Stimulated activated CD4-positive, alpha-beta T cell treated with anti-CD3 and anti-CD28 coated beads, Interleukin-12 subunit alpha, Interleukin-12 subunit beta, amount 100 ng/mL, for 4 hours (primary cell): ENCODE results near the gene DGKD.

ENCODE experiments used
- DNase-seq: peaks from one replicate; pipeline ENCODE4 v3.0.0-alpha.2; 2020

The DGKD gene

DNA sequence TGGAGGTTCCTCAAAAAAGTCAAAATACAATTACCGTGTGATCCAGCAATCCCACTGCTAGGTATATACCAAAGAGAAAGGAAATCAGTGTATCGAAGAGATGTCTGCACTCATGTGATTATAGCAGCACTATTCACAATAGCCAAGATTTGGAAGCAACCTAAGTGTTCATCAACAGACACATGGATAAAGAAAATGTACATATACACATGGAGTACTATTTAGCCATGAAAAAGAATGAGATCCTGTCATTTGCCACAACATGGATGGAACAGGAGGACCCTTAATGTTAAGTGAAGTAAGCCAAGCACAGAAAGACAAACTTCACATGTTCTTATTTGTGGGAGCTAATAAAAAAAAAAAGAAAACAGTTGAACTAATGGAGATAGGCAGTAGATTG, 78.7 kb downstream of the DGKD start:
- no peak for DNase-seq

DNA sequence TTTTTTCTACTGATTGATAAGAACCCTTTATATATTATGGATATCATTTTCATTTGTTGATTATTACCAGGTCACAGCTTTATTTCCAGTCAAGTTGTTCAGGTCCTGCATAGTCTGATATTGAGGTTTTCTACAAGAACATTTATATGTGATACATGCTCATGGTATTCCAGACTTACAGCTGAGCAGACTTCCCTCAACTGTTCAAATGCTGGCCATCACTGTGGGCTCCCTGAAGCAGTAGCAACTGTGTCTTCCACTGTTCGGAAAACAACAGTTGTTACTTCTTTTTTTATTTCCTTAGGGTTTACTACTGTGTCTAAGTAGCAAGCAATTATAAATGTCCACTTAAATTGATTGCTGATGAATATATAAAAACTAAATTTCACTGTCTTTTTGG, 79.5 kb downstream of the DGKD start:
- DNase-seq: no peak

GRCh38 chr2:233434666-233435330, 80.5 kb downstream of the DGKD start:
- DNase-seq: no peak

DNA sequence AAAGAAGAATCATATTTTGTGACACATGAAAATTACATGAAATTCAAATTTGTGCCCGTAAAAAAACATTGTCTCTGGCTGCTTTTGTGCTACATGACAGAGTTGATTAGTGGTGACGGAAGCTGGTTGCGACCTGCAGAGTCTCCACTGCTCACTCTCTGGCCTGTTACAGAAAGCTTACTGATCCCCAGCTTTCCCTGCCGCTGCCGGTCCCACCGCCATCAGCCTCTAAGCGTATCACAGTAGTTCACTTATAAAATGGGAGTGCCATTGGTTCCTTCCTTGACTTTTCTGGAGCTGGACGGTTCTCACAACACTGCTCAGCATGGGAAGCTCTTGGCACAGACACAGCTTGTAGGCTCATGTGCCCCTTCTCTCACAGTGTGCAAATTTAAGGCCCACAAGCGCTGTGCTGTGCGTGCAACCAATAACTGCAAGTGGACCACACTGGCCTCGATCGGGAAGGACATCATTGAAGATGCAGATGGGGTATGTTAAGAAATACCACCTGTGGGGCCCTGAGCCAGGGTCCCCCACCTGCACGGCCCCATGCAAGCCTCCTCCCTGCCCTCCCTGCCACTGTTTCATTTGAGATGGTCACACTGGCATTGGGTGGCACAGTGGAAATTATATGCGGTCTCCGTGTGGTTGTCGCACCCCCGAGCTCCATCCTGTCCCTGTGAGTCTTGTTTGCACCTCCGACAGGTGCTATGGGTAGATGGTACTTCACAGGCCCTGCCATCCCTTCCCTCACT, 81.3 kb downstream of the DGKD start:
- no peak for DNase-seq

DNA sequence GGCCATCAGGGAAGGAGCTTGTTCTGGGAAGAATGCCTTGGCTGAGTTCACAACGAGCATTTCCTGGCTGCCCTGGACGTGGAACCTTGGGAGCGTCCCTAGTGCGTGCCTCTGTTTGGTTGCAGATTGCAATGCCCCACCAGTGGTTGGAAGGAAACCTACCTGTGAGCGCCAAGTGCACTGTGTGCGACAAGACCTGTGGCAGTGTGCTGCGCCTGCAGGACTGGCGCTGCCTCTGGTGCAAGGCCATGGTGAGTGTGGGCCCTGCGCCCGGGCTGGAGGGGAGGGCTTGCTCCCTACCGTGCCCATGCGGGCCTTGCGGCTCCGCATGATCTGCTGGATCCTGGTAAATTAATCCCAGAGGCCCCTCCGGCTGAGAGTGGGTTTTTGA, 81.9 kb downstream of the DGKD start:
- DNase-seq: no peak

DNA sequence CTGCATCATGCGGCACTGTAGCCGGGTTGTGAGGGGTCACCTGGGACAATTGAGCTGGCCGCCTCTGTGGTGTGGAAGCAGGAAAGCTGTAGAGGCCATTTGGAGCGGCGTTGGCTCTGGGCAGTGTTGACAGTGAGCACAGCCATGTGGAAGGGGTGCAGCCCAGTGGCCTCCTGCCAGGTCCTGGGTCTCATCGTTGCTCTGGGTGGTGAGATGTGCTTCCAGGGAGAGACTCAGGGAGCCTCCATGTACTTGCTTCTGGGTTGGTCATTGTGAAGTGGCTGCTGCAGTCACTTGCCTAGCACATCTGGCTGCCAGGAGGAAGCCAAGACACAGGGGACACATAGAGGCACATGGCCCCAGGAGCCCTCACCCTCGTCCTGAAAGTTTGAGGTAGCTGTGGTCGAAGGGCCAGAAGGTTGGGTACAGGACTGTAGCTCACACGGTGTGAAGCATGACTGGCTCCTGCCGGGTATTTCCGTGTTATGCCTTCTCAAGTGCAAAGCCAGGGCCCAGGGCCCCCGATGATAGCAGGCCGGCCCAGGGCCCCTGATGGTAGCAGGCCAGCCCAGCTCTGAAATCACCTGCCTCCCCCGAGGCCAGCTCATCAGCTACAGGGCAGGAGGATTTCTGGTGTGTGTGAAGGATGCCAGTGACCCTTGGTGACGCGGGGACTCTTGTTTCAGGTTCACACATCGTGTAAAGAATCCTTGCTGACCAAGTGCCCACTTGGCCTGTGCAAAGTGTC, 82.6 kb downstream of the DGKD start:
- no peak for DNase-seq

- no peak for DNase-seq
These were observed 83.2 kb downstream of the DGKD start for GRCh38 chr2:233437439-233437955.

DNA sequence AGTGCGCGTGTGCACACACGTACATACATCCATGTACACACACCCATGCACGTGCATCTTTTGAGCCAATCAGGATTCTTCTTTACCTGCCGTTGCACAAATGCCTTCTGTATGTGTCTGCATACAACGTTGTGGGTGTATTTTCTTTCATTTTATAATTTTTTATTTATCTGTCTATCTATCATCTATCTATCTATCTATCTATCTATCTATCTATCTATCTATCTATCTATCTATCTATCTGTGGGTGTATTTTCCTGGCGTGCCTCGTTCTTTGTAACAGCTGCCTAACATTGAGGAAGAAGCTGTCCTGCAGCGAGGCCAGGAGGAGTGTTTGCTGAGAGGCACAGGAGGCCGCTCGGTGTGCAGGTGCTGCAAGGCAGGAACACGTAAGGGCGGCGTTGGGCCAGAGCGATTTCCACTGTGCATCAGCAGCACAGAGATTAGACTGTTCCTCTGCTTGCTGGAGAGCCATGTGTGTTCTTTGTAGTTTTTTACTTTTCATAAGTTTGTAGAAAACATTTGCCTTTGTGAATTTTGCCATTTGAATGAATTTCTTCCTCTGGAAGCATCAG, 84.4 kb downstream of the DGKD start:
- no peak for DNase-seq

DNA sequence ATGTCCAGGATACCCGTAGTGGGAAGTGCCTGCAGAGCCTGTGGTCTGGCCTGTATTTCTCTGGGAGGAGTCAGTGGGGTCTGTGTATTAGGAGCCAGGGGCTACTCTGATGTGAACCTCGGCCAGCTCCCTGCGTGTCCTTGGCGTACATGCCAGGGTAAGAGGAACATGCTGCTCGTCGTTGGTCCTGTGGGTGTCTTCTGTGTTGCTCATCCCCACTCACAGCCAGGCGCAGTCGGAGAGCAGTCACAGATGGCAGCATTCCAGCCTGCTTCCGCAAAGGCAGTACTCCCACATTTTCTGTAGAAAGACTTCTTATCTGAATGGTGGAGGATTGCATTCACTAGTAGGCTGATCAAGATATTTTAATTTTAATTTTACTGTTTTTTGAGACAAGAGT, 84.9 kb downstream of the DGKD start:
- DNase-seq: no peak

GRCh38 chr2:233440314-233440713, 86.0 kb downstream of the DGKD start:
- DNase-seq: no peak

DNA sequence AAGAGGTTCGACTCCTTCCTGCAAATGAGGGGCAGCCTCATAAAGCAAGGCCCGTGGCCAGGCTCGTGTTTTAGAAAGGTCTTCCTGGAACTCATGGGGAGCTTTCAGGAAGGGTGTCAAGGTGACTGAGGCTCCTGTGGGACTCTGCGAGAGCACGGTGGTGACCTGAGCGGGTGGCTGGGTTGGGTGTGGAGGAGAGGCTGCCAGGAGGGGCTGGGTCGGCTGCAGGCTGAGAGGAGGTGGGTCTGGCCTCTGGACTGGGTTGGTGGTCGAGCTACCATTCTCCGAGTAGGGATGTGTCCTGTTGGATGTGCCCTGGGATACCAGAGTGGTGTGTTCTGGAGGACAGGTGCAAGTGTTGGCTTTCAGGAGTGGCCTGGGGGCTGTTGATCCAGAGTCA, 86.4 kb downstream of the DGKD start:
- DNase-seq: no peak

GRCh38 chr2:233441161-233442027, 87.1 kb downstream of the DGKD start:
- no peak for DNase-seq

GRCh38 chr2:233442028-233442310, 87.7 kb downstream of the DGKD start:
- no peak for DNase-seq

- peak; percentile 78 for DNase-seq
These were observed 89.4 kb downstream of the DGKD start for GRCh38 chr2:233443511-233444183.

DNA sequence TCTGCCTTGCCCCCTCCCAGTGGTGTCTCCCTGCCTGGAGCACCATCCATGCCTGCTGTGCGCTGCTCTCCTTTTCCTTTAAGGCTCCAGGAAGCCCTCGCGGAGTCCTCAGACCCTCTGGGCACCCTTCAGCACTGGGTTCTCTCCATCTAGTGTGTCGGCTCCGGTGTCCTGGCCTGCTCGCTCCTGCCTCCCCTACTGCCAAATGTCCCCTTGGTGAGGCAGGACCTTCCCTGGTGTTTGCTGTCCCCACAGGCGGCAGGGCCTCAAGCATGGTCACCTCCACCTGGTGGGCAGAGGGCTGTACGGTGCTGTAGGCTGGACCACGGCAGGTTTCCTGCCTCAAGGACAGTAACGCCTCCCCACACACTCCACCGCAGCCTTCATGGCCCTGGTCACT, 90.2 kb downstream of the DGKD start:
- DNase-seq: no peak

GRCh38 chr2:233445152-233445830, 91.0 kb downstream of the DGKD start:
- no peak for DNase-seq

DNA sequence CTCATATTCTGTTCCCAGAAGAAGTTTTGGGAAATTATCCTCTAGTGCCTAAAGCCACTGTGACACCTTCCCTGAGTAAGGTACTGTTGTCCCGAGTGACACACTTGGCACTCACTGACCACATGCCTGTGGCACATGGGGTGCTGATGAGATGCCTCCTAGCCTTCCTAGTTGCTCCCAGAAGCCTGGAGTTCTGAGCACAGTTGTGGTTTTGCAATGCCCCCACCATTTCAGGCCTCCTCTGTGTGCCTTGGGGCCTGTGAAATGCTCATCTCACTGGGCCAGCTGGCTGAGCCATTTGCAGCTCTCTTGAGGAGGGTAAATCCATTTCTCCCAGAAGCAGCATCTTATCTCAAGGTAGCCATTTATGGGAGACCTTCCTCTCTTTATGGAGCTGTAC, 91.8 kb downstream of the DGKD start:
- no peak for DNase-seq

GRCh38 chr2:233446606-233447305, 92.5 kb downstream of the DGKD start:
- DNase-seq: no peak

DNA sequence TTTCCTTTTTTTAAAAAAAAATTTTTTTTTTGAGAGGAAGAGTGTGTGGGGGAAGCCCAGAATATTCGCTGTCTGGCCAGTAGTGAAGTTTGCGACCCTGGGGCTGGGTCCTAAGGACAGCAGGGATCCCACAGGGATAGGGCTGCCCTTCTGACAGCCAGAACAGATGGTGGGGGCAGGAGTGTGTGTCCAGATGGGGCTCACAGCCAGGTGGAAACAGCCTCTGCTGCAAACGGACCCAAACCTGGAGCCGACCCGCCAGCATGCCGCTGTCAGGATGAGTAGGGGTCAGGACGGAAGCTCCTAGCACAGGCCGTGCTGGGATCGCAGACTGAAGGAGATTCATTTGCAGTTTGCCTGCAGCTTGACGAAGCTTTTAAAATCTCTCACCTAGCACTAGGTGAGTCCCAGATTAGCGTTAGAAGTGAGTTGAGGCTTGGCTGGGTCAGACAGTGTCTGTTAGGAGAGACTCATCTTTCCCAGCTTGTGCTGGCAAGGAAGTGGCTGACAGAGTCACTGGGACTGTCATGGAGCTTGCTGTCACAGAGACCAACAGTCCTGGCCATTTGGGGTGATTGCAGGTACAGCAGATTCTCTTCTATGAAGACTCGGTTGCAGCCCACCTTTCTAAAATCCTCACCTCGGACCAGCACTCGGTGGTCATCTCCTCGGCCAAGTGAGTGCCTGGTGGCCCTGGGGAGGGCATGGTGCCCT, 93.4 kb downstream of the DGKD start:
- no peak for DNase-seq

GRCh38 chr2:233448220-233448559, 93.9 kb downstream of the DGKD start:
- DNase-seq: no peak
